CD4-positive, alpha-beta T cell (primary cell): ENCODE results near the gene ZC3H18. TPM values are rescaled to one million over a fixed set of nuclear protein-coding genes. Genes with fewer than 3 reads are reported as not detected.

ENCODE experiments used
- ATAC-seq: fragments of 200-7000 bp; cut with Tn5 transposase; one replicate; pipeline ENCODE4 v1.10.0; 2022; ENCODE audit warnings: mild to moderate bottlenecking; ENCODE audit not compliant: poor library complexity
- CTCF ChIA-PET: fragments of 350-600 bp; sonication (Branson Sonifier 250); formaldehyde crosslinking; loops from one replicate; lab custom pipeline; 2021; ENCODE audit warnings: antibody characterized with exemption, inconsistent platforms; lab: Charles Lee
- POLR2A ChIA-PET: fragments of 350-600 bp; sonication (Branson Sonifier 250); formaldehyde crosslinking; loops from one replicate; lab custom pipeline; 2021; ENCODE audit warnings: antibody characterized with exemption, inconsistent platforms; lab: Charles Lee
- DNase-seq, 14 experiments: peaks; one replicate each; pipeline ENCODE4 v3.0.0-alpha.2; 2013 to 2020; ENCODE audit warnings: mixed read lengths in 2 of 14
- H3K27ac ChIP-seq, 2 donors: one replicate each; pipeline versions ENCODE4 v1.5.1 to v1.7.0; 2013; ENCODE audit warnings: low read length in 2 of 2, low read depth in 1 of 2, mild to moderate bottlenecking in 1 of 2
- H3K27me3 ChIP-seq, 2 experiments: 1 replicate in 1 of 2; 2 replicates in 1 of 2; pipeline versions ENCODE4 v1.6.1 to v1.7.0; 2013; ENCODE audit warnings: low read length in 2 of 2, control low read depth in 1 of 2, mild to moderate bottlenecking in 1 of 2, moderate library complexity in 1 of 2; ENCODE audit not compliant: insufficient read depth in 2 of 2, control insufficient read depth in 1 of 2
- H3K36me3 ChIP-seq: one replicate; pipeline ENCODE4 v1.6.1; 2013; ENCODE audit warnings: low read length, control low read depth; ENCODE audit not compliant: insufficient read depth
- H3K4me1 ChIP-seq: one replicate; pipeline ENCODE4 v1.6.1; 2013; ENCODE audit warnings: low read length, control low read depth; ENCODE audit not compliant: insufficient read depth
- H3K4me3 ChIP-seq: one replicate; pipeline ENCODE4 v1.5.1; 2013; ENCODE audit warnings: mild to moderate bottlenecking, low read length, moderate library complexity
- H3K9me3 ChIP-seq, 2 experiments: 1 replicate in 1 of 2; 2 replicates in 1 of 2; pipeline versions ENCODE4 v1.6.1 to v1.7.0; 2013; ENCODE audit warnings: low read length in 2 of 2, mild to moderate bottlenecking in 2 of 2, control low read depth in 1 of 2, moderate library complexity in 1 of 2; ENCODE audit not compliant: control insufficient read depth in 1 of 2, insufficient read depth in 1 of 2
- H3K27ac Mint-ChIP-seq: one replicate; pipeline ENCODE4 v1.8.0; 2020; ENCODE audit warnings: mixed read lengths
- H3K27me3 Mint-ChIP-seq: one replicate; pipeline ENCODE4 v1.8.0; 2021; ENCODE audit warnings: mixed read lengths
- H3K36me3 Mint-ChIP-seq: one replicate; pipeline ENCODE4 v1.8.0; 2021; ENCODE audit warnings: low read depth, mixed read lengths
- H3K4me1 Mint-ChIP-seq: one replicate; pipeline ENCODE4 v1.8.0; 2021; ENCODE audit warnings: low read depth, mixed read lengths
- H3K4me3 Mint-ChIP-seq: one replicate; pipeline ENCODE4 v1.8.0; 2020; ENCODE audit warnings: mild to moderate bottlenecking, mixed read lengths
- H3K9me3 Mint-ChIP-seq: one replicate; pipeline ENCODE4 v1.8.0; 2020; ENCODE audit warnings: mixed read lengths
- intact Hi-C, 2 experiments: fragments of 100-400 bp; cut with DNase I in 1 of 2; cut with micrococcal nuclease in 1 of 2; formaldehyde crosslinking; loops; one replicate each; pipeline versions ENCODE4 v1.15.1 to v1.9.0; 2023 to 2025; cut with DNase I, micrococcal nuclease
- total RNA-seq, 174 experiments: library from RNA in 2 of 174; stranded (reverse) in 2 of 174; gene quantifications; one replicate each; pipeline ENCODE4 v1.2.3 and lab custom pipeline; 2021 to 2026
- TF ChIP-seq, protein P1 (sequence below): fragments of 200-600 bp; IDR thresholded peaks from one replicate; pipeline ENCODE4 v1.8.0; 2022; ENCODE audit warnings: antibody characterized with exemption, mild to moderate bottlenecking

Gene ZC3H18
- total RNA-seq, 2 experiments from 2014 or later: 92.6 to 93.7 TPM

DNA sequence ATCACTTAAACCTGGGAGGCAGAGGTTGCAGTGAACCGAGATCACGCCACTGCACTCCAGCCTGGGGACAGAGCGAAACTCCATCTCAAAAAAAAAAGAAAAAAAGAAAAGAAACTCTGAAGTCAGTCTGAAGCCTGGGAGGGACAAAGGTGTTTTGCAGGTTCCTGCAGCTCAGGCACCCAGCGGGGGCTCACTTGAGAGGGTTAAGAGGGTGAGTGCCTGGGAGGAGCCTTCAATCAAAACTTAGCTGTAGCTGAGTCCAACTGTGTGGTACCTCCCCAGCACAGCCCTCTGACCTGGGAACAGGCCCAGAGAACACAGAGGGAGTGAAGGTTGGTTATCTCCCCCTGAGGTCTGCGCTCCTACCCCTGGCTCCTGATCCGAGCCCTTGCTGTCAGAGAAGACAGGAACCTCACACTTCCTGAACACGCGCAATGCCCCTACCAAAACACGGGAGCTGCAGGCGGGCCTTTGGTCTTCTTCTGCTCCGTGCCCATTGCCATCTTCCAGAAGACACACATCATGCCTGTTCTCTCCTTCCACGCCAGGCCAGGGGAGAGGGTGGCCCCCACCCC, 20.4 kb upstream of the ZC3H18 start:
- no peaks in the 10 kb centered on the region for H3K4me1 Mint-ChIP-seq
- Histone ChIP-seq H3K36me3 (no peaks in the 10 kb centered on the region), H3K4me3 (peak overlapping the region; percentile 21), H3K27me3 (peaks cover 0 to 10% of the 10 kb centered on the region in 2 experiments), H3K9me3 (peaks cover 0 to 3% of the 10 kb centered on the region in 2 experiments), H3K4me1 (peaks cover 16% of the 10 kb centered on the region), H3K27ac (no peak overlapping the region)
- TF ChIP-seq, protein P1, sequence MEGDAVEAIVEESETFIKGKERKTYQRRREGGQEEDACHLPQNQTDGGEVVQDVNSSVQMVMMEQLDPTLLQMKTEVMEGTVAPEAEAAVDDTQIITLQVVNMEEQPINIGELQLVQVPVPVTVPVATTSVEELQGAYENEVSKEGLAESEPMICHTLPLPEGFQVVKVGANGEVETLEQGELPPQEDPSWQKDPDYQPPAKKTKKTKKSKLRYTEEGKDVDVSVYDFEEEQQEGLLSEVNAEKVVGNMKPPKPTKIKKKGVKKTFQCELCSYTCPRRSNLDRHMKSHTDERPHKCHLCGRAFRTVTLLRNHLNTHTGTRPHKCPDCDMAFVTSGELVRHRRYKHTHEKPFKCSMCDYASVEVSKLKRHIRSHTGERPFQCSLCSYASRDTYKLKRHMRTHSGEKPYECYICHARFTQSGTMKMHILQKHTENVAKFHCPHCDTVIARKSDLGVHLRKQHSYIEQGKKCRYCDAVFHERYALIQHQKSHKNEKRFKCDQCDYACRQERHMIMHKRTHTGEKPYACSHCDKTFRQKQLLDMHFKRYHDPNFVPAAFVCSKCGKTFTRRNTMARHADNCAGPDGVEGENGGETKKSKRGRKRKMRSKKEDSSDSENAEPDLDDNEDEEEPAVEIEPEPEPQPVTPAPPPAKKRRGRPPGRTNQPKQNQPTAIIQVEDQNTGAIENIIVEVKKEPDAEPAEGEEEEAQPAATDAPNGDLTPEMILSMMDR: no peak
- peaks cover 16% of the 10 kb centered on the region for H3K27me3 Mint-ChIP-seq
- POLR2A ChIA-PET: no interaction called here
- no peaks in the 10 kb centered on the region for H3K9me3 Mint-ChIP-seq
- CTCF ChIA-PET: no interaction called here
- intact Hi-C loops: no loop called here
- H3K36me3 Mint-ChIP-seq: no peaks in the 10 kb centered on the region
- no peak for ATAC-seq
- no peak overlapping the region for H3K27ac Mint-ChIP-seq
- peak in 2 of 14 experiments; percentile 23 to 30 for DNase-seq
- no peak overlapping the region for H3K4me3 Mint-ChIP-seq

DNA sequence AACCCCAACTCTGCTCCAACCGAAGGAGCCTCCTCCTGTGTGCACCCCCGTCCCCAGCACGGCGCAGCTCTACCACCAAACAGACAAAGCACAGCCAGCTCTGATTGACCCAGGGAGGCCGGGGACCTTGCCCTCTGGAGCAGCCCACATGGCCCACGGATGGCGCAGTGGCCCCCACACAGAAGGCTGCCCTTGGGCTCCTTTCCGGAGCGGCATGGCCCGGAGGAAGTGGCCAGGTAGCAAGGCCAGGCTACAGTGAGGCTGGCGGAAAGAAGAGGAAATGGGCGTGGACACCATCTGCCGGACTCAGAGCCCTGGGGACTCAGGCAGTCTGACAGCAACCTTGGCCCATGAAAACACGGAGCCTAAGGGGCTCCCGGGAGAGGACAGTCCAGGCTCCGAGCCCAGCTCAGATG, 19.9 kb upstream of the ZC3H18 start:
- H3K36me3 ChIP-seq: no peaks in the 10 kb centered on the region
- ATAC-seq: no peak
- peak in 3 of 14 experiments; percentile 26 to 57 (median 46) for DNase-seq
- Mint-ChIP-seq H3K27me3 (peaks cover 14% of the 10 kb centered on the region), H3K4me1 (no peaks in the 10 kb centered on the region), H3K4me3 (no peak overlapping the region), H3K36me3 (no peaks in the 10 kb centered on the region), H3K27ac (no peak overlapping the region), H3K9me3 (no peaks in the 10 kb centered on the region)
- H3K9me3 ChIP-seq: no peaks in the 10 kb centered on the region
- intact Hi-C loops: no loop called here
- CTCF ChIA-PET: no interaction called here
- H3K27me3 ChIP-seq: peaks cover 0 to 8% of the 10 kb centered on the region in 2 experiments
- peaks cover 16% of the 10 kb centered on the region for H3K4me1 ChIP-seq
- TF ChIP-seq, protein P1: no peak
- no peak overlapping the region for H3K27ac ChIP-seq
- peak overlapping the region; percentile 21 for H3K4me3 ChIP-seq
- POLR2A ChIA-PET: no interaction called here

DNA sequence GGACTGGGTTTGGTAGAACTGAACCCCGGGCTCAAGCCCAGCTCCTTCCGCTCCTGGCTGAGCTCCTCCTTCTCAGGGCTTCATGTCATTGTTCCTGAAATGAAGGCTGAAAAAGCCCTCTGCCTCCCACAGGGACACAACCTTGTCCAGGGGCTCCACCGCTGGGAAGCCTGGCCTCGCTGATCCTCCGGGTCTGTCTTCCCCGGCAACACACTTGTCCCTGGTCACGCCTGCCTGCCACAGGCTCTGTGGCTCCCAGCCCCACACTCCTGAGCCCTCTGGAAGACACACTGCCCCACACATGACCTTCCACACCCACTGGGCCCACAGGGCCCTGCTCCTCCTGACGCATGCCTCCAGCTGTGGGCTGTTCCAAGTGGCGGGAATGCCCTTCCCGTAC, 18.0 kb upstream of the ZC3H18 start:
- DNase-seq (no peak), ATAC-seq (no peak)
- Mint-ChIP-seq H3K4me3 (no peak overlapping the region), H3K36me3 (no peaks in the 10 kb centered on the region), H3K27ac (no peak overlapping the region), H3K9me3 (no peaks in the 10 kb centered on the region), H3K27me3 (peaks cover 7% of the 10 kb centered on the region), H3K4me1 (no peaks in the 10 kb centered on the region)
- TF ChIP-seq, protein P1: no peak
- peaks cover 0 to 3% of the 10 kb centered on the region in 2 experiments for H3K27me3 ChIP-seq
- no peak overlapping the region for H3K4me3 ChIP-seq
- peaks cover 0 to 10% of the 10 kb centered on the region in 2 experiments for H3K9me3 ChIP-seq
- intact Hi-C loops: no loop called here
- no peaks in the 10 kb centered on the region for H3K36me3 ChIP-seq
- POLR2A ChIA-PET: no interaction called here
- H3K4me1 ChIP-seq: peaks cover 13% of the 10 kb centered on the region
- no peak overlapping the region for H3K27ac ChIP-seq
- CTCF ChIA-PET: no interaction called here
